ENCODE results near the gene ABCG5.

ABCG5 gene

DNA sequence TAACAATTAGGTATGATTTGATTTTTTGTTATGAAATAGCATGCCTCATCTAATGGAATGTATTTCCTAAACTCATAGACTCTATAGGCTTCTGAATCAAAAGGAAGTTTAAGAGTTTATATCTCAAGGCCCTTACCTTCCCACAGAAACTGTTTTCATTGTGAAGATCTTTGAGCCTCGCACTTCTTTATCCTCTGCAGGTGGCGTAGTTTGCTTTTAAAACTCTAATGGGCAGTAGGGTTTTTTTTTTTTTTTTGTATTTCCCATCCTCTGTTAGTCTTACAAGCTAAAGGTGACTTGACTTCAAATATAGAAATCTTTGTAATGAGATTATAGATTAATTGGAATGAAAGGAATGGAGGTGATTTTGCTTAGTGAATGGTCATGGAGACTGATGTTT lies 36.5 kb downstream of the ABCG5 start:
- Histone ChIP-seq H3K4me1 (ENCODE audit: insufficient read depth, low read length, severe bottlenecking) (no peaks in the 10 kb centered on the region), H3K27ac (ENCODE audit: low read depth, low read length, poor library complexity, severe bottlenecking) (no peak overlapping the region), H3K4me3 (ENCODE audit: low read depth, low read length, poor library complexity, severe bottlenecking) (no peak overlapping the region), H3K79me2 (ENCODE audit: insufficient read depth, low read length) (no peaks in the 10 kb centered on the region), H3K36me3 (ENCODE audit: insufficient read depth, low read length) (no peaks in the 10 kb centered on the region), H3K27me3 (ENCODE audit: insufficient read depth, low read length) (no peaks in the 10 kb centered on the region), H3K9ac (ENCODE audit: low read length) (no peak overlapping the region), H3K4me2 (ENCODE audit: low read length) (no peak overlapping the region), H2AFZ (ENCODE audit: low read length) (no peak overlapping the region), H3K9me2 (ENCODE audit: low read depth, low read length) (no peaks in the 10 kb centered on the region), H3K9me3 (ENCODE audit: low read length) (no peaks in the 10 kb centered on the region), H3F3A (ENCODE audit: insufficient read depth, low read length) (no peaks in the 10 kb centered on the region), H4K20me1 (ENCODE audit: insufficient read depth, low read length) (no peaks in the 10 kb centered on the region)
- no peak for TF ChIP-seq CTCF (IDR thresholded peaks at IDR 0.05; ENCODE audit: low read length)
- TF ChIP-seq EZH2 (IDR thresholded peaks at IDR 0.05; ENCODE audit: borderline replicate concordance, low read length) = no peak

DNA sequence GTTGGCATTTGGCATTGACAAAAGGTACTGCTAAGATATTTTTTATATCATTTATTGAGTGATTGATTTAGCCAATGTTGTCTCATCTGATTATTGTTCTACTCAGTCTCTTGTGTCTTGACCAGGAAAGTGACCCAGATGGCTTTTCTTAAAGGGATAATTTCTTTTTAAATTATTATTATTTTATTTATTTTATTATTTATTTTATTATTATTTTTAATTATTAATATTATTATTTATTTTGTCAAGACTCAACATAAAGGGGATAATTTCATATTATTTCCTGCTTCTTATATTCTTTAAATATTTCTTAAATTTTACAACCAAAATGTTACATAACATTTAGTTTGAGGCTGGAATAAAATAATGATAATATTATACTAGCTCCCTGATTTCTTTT lies 37.7 kb downstream of the ABCG5 start:
- H3K9me3 ChIP-seq (ENCODE audit: low read length) = no peaks in the 10 kb centered on the region
- H3K27me3 ChIP-seq (ENCODE audit: insufficient read depth, low read length) = no peaks in the 10 kb centered on the region
- TF ChIP-seq EZH2 (IDR thresholded peaks at IDR 0.05; ENCODE audit: borderline replicate concordance, low read length) (no peak), CTCF (IDR thresholded peaks at IDR 0.05; ENCODE audit: low read length) (no peak)
- H3K9ac ChIP-seq (ENCODE audit: low read length) = no peak overlapping the region
- H3K36me3 ChIP-seq (ENCODE audit: insufficient read depth, low read length) = no peaks in the 10 kb centered on the region
- H4K20me1 ChIP-seq (ENCODE audit: insufficient read depth, low read length) = no peaks in the 10 kb centered on the region
- no peaks in the 10 kb centered on the region for H3K9me2 ChIP-seq (ENCODE audit: low read depth, low read length)
- H3F3A ChIP-seq (ENCODE audit: insufficient read depth, low read length) = no peaks in the 10 kb centered on the region
- no peak overlapping the region for H3K27ac ChIP-seq (ENCODE audit: low read depth, low read length, poor library complexity, severe bottlenecking)
- no peaks in the 10 kb centered on the region for H3K79me2 ChIP-seq (ENCODE audit: insufficient read depth, low read length)
- H2AFZ ChIP-seq (ENCODE audit: low read length) = no peak overlapping the region
- H3K4me3 ChIP-seq (ENCODE audit: low read depth, low read length, poor library complexity, severe bottlenecking) = no peak overlapping the region
- H3K4me2 ChIP-seq (ENCODE audit: low read length) = no peak overlapping the region
- H3K4me1 ChIP-seq (ENCODE audit: insufficient read depth, low read length, severe bottlenecking) = no peaks in the 10 kb centered on the region

GRCh38 chr2:43798300-43798699 lies 40.3 kb downstream of the ABCG5 start:
- H3F3A ChIP-seq (ENCODE audit: insufficient read depth, low read length) = no peaks in the 10 kb centered on the region
- no peaks in the 10 kb centered on the region for H3K4me1 ChIP-seq (ENCODE audit: insufficient read depth, low read length, severe bottlenecking)
- H2AFZ ChIP-seq (ENCODE audit: low read length) = no peak overlapping the region
- no peaks in the 10 kb centered on the region for H4K20me1 ChIP-seq (ENCODE audit: insufficient read depth, low read length)
- TF ChIP-seq EZH2 (IDR thresholded peaks at IDR 0.05; ENCODE audit: borderline replicate concordance, low read length) (no peak), CTCF (IDR thresholded peaks at IDR 0.05; ENCODE audit: low read length) (peak; percentile 55)
- no peaks in the 10 kb centered on the region for H3K27me3 ChIP-seq (ENCODE audit: insufficient read depth, low read length)
- no peak overlapping the region for H3K9ac ChIP-seq (ENCODE audit: low read length)
- no peak overlapping the region for H3K4me3 ChIP-seq (ENCODE audit: low read depth, low read length, poor library complexity, severe bottlenecking)
- no peaks in the 10 kb centered on the region for H3K9me2 ChIP-seq (ENCODE audit: low read depth, low read length)
- H3K27ac ChIP-seq (ENCODE audit: low read depth, low read length, poor library complexity, severe bottlenecking) = no peak overlapping the region
- no peaks in the 10 kb centered on the region for H3K79me2 ChIP-seq (ENCODE audit: insufficient read depth, low read length)
- no peaks in the 10 kb centered on the region for H3K9me3 ChIP-seq (ENCODE audit: low read length)
- no peaks in the 10 kb centered on the region for H3K36me3 ChIP-seq (ENCODE audit: insufficient read depth, low read length)
- no peak overlapping the region for H3K4me2 ChIP-seq (ENCODE audit: low read length)
